Skin epidermis (tissue), 12 donors: ENCODE data around the gene HCK.
A peak's percentile ranks its signal among the peaks of the same experiment; 100 is the strongest.

Experiments used
- H3K27ac ChIP-seq, 21 experiments: fragments of 200-600 bp; sonication (generic) in 11 of 21; one replicate each; pipeline ENCODE4 v1.5.0; 2020; ENCODE audit warnings: mild to moderate bottlenecking in 3 of 21, inconsistent platforms in 2 of 21, moderate library complexity in 2 of 21
- H3K4me3 ChIP-seq, 7 experiments: fragments of 200-600 bp; sonication (generic) in 2 of 7; one replicate each; pipeline ENCODE4 v1.5.0; 2020; ENCODE audit warnings: inconsistent platforms in 2 of 7, mild to moderate bottlenecking in 2 of 7, moderate library complexity in 1 of 7

The HCK gene

GRCh38 chr20:32052090-32052777 is at the start of gene HCK:
Gene HCK, plus strand, starts transcription at chr20:32052242.
- peak within 1 kb of the TSS; percentile 24 to 93 (median 82) for H3K27ac ChIP-seq
- H3K4me3 ChIP-seq = peak within 1 kb of the TSS; percentile 25 to 47 (median 36)

DNA sequence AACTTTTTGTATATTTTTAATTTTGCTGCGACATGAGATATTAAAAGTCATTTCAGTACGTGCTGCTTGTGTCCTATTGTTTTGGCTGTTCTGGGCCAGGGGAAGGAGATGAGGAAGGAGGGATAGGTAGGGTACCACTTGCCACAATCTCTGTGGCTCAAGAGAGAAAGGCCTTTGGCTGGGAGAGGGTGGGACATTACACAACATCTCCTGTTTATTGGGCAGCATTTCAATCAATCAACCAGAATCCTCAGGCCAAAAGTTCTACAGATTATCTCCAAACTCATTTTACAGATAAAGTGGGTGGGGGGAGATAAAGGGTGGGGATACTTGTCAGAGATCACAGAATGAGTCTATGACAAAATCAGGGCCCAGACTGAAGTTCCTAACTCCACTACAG is 48.7 kb upstream of the HCK start:
- Histone ChIP-seq H3K4me3 (no peak overlapping the region), H3K27ac (no peak overlapping the region)

DNA sequence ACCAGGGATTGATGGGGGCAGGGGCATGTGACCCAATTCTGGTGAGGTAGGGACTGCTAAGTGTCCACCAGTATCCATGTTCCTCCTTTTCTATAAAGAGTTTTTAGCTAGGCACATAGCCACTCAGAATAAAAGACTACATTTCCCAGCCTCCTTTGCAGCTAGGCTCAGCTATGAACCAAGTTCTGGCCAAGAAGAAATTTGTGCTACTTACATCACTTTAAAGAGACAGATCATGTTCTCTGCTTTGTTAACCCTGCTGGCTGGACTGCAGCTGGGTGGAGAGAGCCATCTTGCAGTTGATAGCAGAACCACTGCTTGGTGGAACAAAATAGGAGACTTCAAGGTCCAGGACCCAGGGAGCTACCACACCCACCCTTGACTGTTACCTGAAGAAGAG is 47.1 kb upstream of the HCK start:
- Histone ChIP-seq H3K27ac (no peak overlapping the region), H3K4me3 (no peak overlapping the region)

DNA sequence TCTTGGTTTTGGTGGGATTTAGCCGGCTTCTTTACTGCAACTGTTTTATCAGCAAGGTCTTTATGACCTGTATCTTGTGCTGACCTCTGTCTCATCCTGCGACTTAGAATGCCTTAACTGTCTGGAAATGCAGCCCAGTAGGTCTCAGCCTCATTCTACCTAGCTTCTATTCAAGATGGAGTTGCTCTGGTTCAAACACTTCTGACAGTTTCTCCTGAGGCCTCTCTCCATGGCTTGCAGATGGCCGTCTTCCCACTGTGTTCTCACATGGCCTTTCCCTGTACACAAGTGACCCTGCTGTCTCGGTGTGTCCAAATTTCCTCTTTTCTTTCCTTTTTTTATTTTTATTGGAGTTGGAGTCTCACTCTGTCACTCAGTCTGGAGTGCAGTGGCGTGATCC is 46.0 kb upstream of the HCK start:
- H3K4me3 ChIP-seq = no peak overlapping the region
- H3K27ac ChIP-seq = no peak overlapping the region

- H3K4me3 ChIP-seq = no peak overlapping the region
- H3K27ac ChIP-seq = peak overlapping the region in 2 of 21 experiments; percentile 27 to 50
Observed at GRCh38 chr20:32006841-32007786, 44.9 kb upstream of the HCK start.

DNA sequence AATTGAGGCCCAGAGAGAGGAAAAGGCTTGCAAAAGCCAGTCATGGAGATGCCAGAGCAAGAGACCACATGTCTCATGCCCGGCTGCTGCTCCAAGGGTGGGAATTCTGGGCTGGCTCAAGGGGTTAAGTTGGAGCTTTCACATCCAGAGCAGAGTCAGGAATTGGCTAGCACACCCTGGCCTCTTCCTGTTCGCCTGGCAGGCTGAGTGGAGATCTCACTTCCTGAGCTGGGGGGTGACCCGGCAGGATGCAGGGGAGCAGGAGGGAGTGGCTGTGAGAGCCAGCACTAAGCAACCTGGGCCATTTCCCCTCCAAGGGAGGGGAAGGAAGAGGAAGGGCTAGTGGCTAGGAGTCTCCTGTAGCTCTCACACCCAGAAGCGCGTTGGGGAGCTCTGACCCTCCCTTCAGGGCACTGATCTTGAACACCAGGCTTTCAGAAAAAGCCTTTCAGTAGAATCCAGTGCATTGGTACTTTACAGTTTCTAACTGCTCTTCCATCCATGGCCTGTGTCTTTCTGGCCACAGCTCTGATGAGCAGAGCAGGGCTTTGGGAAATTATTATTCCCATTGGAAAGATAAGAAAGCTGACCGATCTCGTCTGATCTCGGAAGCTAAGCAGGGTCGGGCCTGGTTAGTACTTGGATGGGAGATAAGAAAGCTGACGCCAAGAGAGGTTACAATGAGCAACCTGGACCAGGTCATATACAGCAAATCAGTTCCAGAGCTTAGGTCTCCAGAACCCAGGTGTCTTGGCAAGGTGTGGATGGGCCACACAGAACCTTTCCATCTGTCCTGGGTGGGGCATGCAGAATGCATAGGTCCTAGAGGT is 44.0 kb upstream of the HCK start:
- Histone ChIP-seq H3K27ac (peak overlapping the region in 4 of 21 experiments; percentile 26 to 63 (median 58)), H3K4me3 (no peak overlapping the region)

- Histone ChIP-seq H3K4me3 (no peak overlapping the region), H3K27ac (peak overlapping the region in 4 of 21 experiments; percentile 10 to 85 (median 46))
Observed at GRCh38 chr20:32009564-32009963, 42.5 kb upstream of the HCK start.

DNA sequence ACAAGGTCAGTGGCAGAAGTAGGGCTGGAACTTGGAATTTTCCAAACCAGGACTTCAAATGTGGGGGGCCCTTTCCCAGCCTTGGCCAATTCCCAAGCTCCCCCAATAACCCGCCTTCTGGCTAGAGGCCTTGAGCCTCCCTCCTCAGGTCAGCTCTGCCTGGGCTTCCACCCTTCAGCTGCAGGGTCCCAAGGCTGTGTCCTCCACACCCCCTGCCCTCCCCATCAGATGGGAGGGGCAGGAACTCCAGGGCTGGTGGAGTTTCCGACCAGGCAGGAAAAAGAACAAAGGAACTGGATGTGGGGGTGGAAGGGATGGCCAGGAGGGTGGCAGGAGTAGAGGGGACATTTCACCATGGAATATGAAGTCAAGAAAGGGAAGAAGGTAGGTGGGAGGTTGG is 41.9 kb upstream of the HCK start, which contains the start of gene CCM2L:
TSS of gene CCM2L (plus strand) at position 338 of the 400 bp plus-strand sequence. CDS start at position 355, 17 bp downstream.
- H3K4me3 ChIP-seq = peak within 1 kb of the TSS; percentile 4 to 14 (median 8)
- peak within 1 kb of the TSS in 9 of 21 experiments; percentile 13 to 85 (median 63) for H3K27ac ChIP-seq

DNA sequence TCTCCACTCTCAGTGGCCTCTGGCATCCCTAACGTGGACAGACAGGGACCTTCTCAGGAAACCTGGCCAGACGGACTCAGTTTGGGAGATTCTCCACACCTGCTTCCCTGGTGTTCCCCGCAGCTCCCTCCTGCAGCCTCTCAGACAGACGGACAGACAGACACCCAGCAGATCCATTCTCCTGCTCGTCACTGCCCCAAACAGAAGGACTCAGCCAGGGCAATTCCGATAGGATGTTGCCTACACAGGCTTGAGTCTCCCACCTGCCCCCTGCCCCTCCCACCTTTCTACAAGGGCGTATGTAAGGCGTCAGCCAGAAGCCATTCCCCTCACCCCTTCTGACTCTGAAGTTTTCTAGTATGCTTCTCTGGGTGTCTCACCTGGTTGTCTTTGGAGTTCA is 41.4 kb upstream of the HCK start:
- H3K4me3 ChIP-seq = peak overlapping the region; percentile 4 to 14 (median 8)
- H3K27ac ChIP-seq = peak overlapping the region in 8 of 21 experiments; percentile 22 to 85 (median 64)

DNA sequence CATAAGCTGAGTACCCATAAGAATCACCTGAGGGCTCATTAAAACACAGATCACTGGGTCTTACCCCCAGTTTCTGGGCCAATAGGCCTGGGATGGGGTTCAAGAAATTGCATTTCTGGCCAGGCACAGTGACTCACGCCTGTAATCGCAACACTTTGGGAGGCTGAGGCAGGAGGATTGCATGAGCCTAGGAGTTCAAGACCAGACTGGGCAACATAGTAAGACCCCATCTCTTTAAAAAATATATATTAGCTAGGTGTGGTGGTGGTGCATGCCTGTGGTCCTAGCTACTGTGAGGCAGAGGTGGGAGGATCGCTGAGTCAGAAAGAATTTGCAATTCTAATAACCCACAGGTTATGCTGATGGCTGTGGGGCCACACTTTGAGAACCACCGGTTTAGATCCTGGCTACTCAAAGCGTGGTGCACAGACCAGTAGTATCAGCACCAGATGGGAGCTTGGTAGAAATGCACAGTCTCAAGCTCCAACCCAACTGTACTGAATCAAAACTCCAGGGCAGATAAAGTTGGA is 39.8 kb upstream of the HCK start:
- Histone ChIP-seq H3K27ac (no peak overlapping the region), H3K4me3 (no peak overlapping the region)

GRCh38 chr20:32013326-32013725 is 38.7 kb upstream of the HCK start:
- no peak overlapping the region for H3K27ac ChIP-seq
- no peak overlapping the region for H3K4me3 ChIP-seq

- no peak overlapping the region for H3K27ac ChIP-seq
- peak overlapping the region in 1 of 7 experiments; percentile 58 for H3K4me3 ChIP-seq
Observed at GRCh38 chr20:32017711-32018251, 34.3 kb upstream of the HCK start.

GRCh38 chr20:32018269-32019155 is 33.5 kb upstream of the HCK start:
- peak overlapping the region; percentile 34 to 60 (median 48) for H3K4me3 ChIP-seq
- H3K27ac ChIP-seq = peak overlapping the region in 3 of 21 experiments; percentile 14 to 21 (median 16)

DNA sequence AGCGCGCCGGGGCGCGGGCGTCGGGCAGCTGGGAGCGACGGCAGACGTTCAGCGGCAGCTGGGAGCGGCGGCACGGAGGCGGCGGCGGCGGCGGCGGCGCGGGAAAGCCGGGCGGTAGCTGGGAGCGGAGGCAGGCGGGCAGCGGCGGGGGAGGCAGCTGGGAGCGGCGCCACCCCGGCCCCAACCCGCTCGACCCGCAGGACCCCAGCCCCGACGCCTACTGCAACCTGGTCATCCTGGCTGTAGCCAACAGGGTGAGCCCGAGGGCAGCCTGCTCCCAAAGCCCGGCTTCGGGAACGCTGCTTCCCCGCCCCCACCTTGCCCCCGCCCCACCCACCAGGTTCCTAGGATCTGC is 32.9 kb upstream of the HCK start:
- H3K4me3 ChIP-seq = peak overlapping the region in 6 of 7 experiments; percentile 34 to 60 (median 50)
- H3K27ac ChIP-seq = no peak overlapping the region

- peak overlapping the region in 3 of 7 experiments; percentile 42 to 60 (median 57) for H3K4me3 ChIP-seq
- H3K27ac ChIP-seq = no peak overlapping the region
Observed at GRCh38 chr20:32019563-32020463, 32.2 kb upstream of the HCK start.

DNA sequence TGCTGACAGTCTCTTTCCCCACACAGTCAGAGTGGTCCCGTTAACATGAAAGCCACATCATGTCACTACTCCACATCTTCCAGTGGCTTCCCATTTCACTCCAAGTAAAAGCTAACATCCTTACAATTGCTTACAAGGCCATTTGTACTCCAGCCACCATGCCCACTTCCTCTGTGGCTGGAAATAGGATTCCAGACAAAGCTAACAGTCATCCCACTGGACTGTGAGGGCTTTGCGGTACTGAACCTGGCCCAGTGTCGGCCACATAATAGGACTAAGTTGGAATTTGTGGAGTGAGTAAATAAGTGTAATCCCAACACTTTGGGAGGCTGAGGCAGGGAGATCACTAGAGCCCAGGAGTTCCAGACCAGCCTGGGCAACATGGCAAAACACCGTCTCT is 31.0 kb upstream of the HCK start:
- H3K4me3 ChIP-seq = no peak overlapping the region
- H3K27ac ChIP-seq = no peak overlapping the region

DNA sequence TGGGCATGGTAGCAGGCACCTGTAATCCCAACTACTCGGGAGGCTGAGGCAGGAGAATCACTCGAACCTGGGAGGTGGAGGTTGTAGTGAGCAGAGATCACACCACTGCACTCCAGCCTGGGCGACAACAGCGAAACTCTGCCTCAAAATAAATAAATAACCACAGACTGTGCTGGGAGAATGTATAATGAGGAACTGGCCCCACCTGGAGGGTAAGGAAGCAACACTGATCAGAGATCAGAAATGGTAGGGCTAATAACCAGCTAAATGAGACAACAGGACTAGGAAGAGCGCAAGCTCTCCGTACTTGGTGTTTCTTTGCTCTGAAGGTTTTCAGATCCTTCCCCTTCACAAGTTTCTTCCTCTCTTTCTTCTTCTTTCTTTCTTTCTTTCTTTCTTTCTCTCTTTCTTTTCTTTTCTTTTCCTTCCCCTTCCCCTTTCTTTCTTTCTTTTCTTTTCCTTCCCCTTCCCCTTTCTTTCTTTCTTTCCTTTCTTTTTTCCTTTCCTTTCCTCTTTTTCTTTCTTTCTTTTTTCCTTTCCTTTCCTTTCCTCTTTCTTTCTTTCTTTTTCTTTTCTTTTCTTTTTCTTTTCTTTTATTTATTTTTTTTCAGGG is 27.3 kb upstream of the HCK start:
- no peak overlapping the region for H3K4me3 ChIP-seq

More for the DNA sequence above, 27.3 kb upstream of the HCK start:
- no peak overlapping the region for H3K27ac ChIP-seq
